ENCODE data around the gene TPSAB1.

GRCh38 chr16:1218061-1218929, 22.2 kb upstream of the TPSAB1 start:
- no peak for TF ChIP-seq CTCF (IDR thresholded peaks at IDR 0.05)
- no peak for TF ChIP-seq POLR2A (IDR thresholded peaks at IDR 0.05)

Measured in thyroid gland (tissue), 4 donors.